GM18526 (cell line): ENCODE measurements around the gene CACNA1H.

Experiments used
- POLR2A ChIP-seq: IDR thresholded peaks from 3 replicates; pipeline ENCODE4 v1.6.1; 2011; ENCODE audit not compliant: insufficient read length; ENCODE audit errors: extremely low read depth

The CACNA1H gene

DNA sequence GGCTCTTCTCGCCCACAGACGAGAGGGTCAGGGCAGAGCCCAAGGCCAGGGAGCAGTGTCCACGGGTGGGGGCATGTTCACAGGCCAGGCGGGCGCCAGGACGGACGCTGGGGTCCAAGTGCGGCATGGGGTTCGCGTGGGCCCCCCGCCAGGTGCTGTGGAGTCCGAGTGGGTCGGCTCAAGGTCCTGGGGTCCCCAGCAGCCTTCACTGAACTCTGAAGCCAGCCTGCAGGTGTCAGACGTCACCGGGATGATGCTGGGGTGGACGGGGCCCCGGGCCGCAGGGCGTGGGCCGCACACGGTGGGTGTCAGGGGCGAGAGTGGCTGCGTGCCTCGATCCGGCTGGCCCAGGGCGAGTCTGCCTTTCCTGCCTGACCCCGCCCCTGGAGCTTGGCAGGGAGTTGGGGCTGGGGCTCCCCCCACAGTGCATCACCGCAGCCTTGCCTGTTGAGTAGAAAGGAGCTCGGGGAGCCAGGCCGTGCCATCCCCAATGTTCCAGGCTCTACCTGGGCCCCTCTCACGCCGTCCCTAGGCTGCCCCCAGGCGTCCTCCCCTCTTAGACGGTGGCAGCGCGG, 19.0 kb downstream of the CACNA1H start:
- no peak for TF ChIP-seq POLR2A

DNA sequence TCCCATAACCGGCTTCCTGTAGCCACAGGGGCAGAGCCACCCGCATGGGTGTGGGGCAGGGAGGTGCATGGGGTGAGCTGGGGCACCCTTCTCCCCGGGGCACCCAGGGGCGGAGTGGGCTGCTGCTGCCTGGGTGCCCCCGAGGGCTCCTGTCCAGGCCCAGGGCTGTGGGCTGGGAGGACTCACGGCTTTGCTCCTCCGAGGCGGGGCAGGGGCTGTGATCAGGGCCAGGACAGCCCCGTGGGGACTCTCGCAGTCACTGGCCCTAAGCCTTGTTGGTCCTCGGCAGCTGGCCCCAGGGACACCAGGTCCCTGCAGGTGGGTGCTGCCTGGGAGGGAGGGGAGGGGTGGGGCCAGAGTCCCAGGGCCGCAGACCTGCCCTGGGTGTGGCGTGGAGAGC, 19.7 kb downstream of the CACNA1H start:
- TF ChIP-seq POLR2A: no peak

- TF ChIP-seq POLR2A: no peak
Observed at GRCh38 chr16:1173788-1174451, 21.0 kb downstream of the CACNA1H start.

DNA sequence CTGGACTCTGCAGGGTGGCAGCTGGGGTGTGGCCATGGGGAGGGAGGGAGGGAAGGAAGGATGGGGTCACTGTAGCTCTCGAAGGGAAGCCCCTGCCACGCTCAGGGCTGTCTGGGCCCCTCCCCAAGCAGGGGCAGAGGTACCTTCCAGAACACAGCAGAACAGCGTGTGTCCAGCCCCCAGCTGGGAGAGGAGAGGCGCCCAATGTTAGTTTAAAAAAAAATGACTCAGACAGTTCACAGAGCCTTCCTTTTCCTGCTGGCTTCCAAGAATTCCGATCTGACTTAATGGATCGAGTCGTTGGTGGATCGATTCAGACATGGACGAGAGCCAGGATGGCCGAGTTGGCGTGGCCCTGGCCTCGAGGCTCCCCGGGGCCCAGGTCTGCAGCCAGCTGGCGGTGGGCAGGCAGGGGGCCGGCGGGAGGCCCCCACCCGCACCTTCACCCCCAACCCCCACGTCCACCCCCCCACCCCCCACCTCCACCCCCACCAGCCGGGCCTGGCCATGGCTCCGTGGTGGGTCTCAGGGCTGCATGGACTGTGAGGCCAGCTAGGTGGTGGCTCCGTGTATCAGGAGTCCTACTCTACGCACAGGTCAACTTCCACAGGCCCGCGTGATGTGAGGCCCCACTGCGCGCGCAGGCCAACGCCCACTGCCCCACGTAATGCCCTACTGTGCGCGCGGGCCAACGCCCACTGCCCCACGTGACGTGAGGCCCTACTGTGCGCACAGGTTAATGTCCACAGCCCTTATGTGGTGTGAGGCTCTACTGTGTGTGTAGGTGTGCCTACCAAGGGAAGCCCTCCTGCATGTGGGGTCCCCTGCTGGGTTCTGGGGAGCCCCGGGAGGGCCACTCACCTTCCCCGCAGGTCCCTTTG, 21.8 kb downstream of the CACNA1H start:
- TF ChIP-seq POLR2A: no peak

DNA sequence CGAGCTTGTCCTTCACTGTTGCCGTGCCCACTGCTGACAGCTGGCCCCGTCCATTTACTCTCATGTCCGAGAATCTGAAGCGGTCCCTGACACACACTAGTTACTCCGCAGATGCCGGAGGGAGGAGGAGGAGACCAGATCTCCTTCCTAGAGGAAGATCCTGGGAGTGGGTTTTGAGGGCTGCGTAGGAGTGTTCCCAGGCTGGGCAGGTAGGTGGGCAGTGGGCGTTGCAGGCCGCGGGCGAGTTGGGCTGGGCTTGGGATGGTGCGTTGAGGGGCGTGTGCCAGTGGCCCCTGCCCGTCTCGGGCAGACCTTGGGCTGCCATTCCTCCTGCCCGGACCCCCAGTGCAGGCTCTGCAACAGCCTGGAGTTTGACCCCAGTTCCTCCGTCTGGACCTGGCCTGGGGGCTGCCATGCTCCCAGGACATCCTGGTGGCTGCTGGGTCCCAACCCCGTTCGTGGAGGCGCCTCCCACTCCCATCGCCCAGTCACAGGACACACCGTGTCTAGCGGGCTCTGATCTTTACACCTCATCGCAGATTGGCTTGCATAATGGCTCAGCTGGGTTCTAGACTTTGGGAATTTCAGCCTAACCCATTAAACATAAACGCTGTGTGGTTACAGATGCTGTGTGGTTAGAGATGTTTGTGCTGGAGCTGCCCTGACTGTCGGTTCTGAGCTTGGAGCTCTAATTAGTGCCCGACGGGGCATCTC, 22.8 kb downstream of the CACNA1H start:
- no peak for TF ChIP-seq POLR2A

DNA sequence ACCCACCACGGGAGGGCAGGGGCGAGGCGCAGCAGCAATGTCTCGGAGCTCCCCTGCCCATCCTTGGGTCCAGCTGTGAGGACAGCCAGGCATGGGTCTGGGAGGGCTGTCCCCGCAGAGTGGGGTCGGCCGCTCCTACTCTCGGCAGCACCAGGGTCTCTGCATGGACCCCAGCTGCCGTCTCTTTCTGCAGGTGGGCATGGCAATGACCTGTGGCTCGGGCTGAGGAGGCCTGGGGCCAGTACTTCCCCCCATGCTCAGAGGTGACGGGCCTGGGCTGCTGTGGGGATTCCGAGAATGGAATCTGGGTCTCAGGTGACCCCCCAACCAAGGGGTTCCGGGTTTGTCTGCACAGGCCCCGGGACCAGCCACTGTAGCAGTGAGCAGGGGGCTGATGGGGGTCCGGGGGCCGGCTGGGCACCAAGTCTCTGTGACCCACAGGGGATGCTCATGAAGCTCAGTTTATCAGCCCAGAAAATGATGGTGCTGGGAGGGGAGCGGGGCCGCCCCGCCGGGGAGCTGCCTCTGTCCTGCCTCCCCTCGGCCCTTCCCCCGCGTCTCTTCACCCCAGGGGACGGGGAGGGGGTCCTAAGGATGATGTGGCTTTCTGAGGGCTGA, 23.5 kb downstream of the CACNA1H start:
- TF ChIP-seq POLR2A: no peak

GRCh38 chr16:1177053-1177452, 24.1 kb downstream of the CACNA1H start:
- TF ChIP-seq POLR2A: no peak

DNA sequence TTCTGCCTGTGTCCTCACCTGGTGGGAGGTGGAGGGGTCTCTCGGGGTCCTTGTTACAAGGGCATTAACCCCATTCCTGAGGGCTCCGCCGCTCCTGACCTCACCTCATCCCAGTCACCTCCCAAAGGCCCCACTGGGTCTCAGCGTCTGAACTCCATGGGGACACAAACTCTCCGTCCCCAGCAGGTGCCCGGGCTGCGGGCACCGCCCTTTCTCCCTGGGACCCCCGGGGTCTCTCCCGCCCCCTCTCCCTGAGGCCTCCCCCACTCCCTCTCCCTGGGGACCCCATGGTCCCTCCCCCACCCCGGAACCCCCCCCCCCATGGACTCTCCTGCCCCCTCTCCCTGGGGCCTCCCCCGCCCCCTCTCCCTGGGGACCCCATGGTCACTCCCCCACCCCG, 24.8 kb downstream of the CACNA1H start:
- TF ChIP-seq POLR2A: no peak

GRCh38 chr16:1178295-1178910, 25.5 kb downstream of the CACNA1H start:
- no peak for TF ChIP-seq POLR2A

GRCh38 chr16:1180549-1181403, 27.9 kb downstream of the CACNA1H start:
- no peak for TF ChIP-seq POLR2A

GRCh38 chr16:1181404-1182315, 28.8 kb downstream of the CACNA1H start:
- TF ChIP-seq POLR2A: no peak

GRCh38 chr16:1182316-1182671, 29.4 kb downstream of the CACNA1H start:
- no peak for TF ChIP-seq POLR2A

DNA sequence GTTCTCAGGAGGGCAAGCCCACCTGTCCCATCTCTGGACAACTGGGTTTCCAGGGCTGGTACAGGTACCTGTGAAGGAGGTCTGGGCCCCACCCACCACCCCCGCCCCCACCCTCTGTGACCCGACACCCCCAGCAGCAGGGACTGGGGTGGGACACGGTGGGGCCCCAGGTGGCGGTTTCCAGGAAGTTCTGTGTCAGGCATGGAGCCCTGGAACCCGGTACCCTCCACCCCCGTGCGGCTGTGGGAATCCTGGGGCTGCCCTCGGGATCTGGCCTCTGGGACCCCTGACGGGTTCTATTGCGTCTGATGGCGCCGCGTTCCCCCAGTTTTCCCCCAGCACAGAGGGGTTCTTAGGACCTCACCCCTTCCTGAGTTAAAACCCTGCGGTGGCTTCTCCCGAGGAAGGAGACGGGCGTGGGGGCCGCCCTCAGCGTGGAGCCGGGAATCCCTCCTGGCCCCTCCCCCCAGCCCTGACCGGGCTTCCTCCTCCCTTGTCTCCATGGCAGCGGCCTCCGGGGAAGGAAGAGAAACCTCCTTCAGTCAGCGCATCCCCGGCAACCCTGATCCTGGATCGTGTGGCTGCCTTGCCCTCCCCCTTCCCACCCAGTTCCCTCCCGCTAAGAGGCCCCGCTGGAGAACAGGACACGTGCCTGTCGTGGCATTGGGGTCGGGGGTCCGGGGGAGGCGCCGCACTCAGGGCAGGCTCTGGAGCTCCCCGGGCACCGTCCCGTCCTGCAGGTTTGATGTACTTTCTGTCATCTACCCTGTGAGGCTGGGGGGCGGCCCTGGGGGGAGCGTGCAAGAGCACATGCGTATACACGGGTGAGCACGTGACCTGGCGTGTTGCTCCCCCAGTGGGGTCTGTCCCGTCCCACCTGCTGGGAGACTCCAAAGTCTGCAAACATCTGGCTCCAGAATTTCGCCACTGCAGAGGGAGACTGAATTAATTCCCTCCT, 30.3 kb downstream of the CACNA1H start:
- no peak for TF ChIP-seq POLR2A
